Heart right ventricle (tissue), 16 donors: Measurements from ENCODE around the gene MTA1. TPM values are rescaled to one million over a fixed set of nuclear protein-coding genes. Genes with fewer than 3 reads are reported as not detected.

Source experiments
- ATAC-seq, 8 donors: fragments of 200-7000 bp; cut with Tn5 transposase; one replicate each; pipeline ENCODE4 v1.9.1; 2020; ENCODE audit warnings: mild to moderate bottlenecking in 8 of 8, moderate library complexity in 8 of 8, moderate number of reproducible peaks in 1 of 8
- DNase-seq, 2 donors: peaks; one replicate each; pipeline ENCODE4 v3.0.0-alpha.2; 2020
- H3K27ac ChIP-seq, 10 donors: fragments of 200-600 bp; sonication (generic) in 2 of 10; one replicate each; pipeline versions ENCODE4 v1.5.0 to v1.8.0; 2020 to 2022; ENCODE audit warnings: mild to moderate bottlenecking in 3 of 10
- H3K27me3 ChIP-seq, 7 donors: fragments of 200-600 bp; one replicate each; pipeline ENCODE4 v1.8.0; 2021 to 2022; ENCODE audit warnings: mild to moderate bottlenecking in 2 of 7
- H3K36me3 ChIP-seq, 9 donors: fragments of 200-600 bp; sonication (generic) in 1 of 9; one replicate each; pipeline versions ENCODE4 v1.5.0 to v1.8.0; 2020 to 2022; ENCODE audit warnings: mild to moderate bottlenecking in 2 of 9
- H3K4me1 ChIP-seq, 9 donors: fragments of 200-600 bp; sonication (generic) in 1 of 9; one replicate each; pipeline versions ENCODE4 v1.5.0 to v1.8.0; 2020 to 2022; ENCODE audit warnings: mild to moderate bottlenecking in 4 of 9
- H3K4me3 ChIP-seq, 10 donors: fragments of 200-600 bp; sonication (generic) in 2 of 10; one replicate each; pipeline versions ENCODE4 v1.5.0 to v1.8.0; 2020 to 2022; ENCODE audit warnings: mild to moderate bottlenecking in 7 of 10, moderate library complexity in 2 of 10
- H3K9me3 ChIP-seq, 11 donors: fragments of 200-600 bp in 10 of 11; sonication (generic) in 2 of 11; one replicate each; pipeline versions ENCODE4 v1.5.0 to v1.8.0; 2013 to 2022; ENCODE audit warnings: mild to moderate bottlenecking in 2 of 11, control low read depth in 1 of 11, moderate library complexity in 1 of 11
- CTCF ChIP-seq, 9 donors: fragments of 200-600 bp; sonication (generic) in 2 of 9; IDR thresholded peaks; one replicate each; pipeline versions ENCODE4 v1.5.0 to v1.8.0; 2021 to 2022; ENCODE audit warnings: antibody characterized with exemption in 9 of 9, mild to moderate bottlenecking in 5 of 9, moderate library complexity in 1 of 9
- WGBS, 2 donors: extraction: QIAGEN DNeasy Blood & Tissue Kit; methylation state at CpG; one replicate each; pipeline ENCODE4 v1.1.7; 2013; ENCODE audit warnings: inconsistent platforms in 1 of 2; 5-methylcytosine and 5-hydroxymethylcytosine counted together
- intact Hi-C, 10 donors: fragments of 100-400 bp; cut with DNase I; formaldehyde crosslinking; loops; one replicate each; pipeline versions ENCODE4 v1.11.1 to v1.14.2; 2022
- polyA plus RNA-seq, 2 donors: library from polyadenylated mRNA; stranded (reverse); fragments of 200-250 nt; gene quantifications; one replicate each; pipeline ENCODE4 v1.2.3, GENCODE V29; 2013
- total RNA-seq, 10 donors: library from RNA; stranded (reverse); fragmentation: NEBNext Ultra II Directional in 3 of 10; extraction: Animal tissue kit (Norgen Biotek cat#: 25700) in 3 of 10; gene quantifications; one replicate each; pipeline versions ENCODE4 v1.2.1 to v1.2.4, GENCODE V29; 2021 to 2023
- donor health status: Arrhythmogenic right ventricular cardiomyopathy.
- donor health status: ischemic (EF 13 %, LVEDD 7.1; RV severe dilation, severe dysfunction).
- donor health status: healthy with polysubstance abuse.
- donor health status: DM: no; HTN: yes; CAD: no.
- donor health status: DM: no; HTN: no; CAD: no.
- donor health status: ischemic (EF 25% LVEDD 6.9; RV normal size, moderate dysfunction).
- donor health status: ischemic (EF 25% LVEDD 5.7; RV mildly dilated, moderate dysfunction).
- donor health status: healthy.
- donor health status: DM: yes; HTN: yes; CAD: no.
- donor health status: Ischemic cardiomyopathy.
- donor health status: ischemic (EF 35%, LVEDD 5.7; RV mildly dilated, moderate dysfunction).
- donor health status: nonischemic (EF 11% LVEDD 7.7; RV severe dilation, severe dysfunction).
- donor health status: DM: yes; HTN: yes; CAD: no.
- donor health status: PGD.
- donor health status: ischemic (EF 29% LVEDD 5.4; RV normal size, mild dysfunction).
- donor health status: nonischemic (EF 23%, LVEDD 6.1; RV moderate dilation, normal function).

MTA1 gene
- total and polyA plus RNA-seq, 12 donors = 94.4 to 250 (median 133) TPM

- H3K27me3 ChIP-seq = peaks cover 0 to 23% (median 0%) of the 10 kb centered on the region in 7 donors
- no peaks in the 10 kb centered on the region for H3K9me3 ChIP-seq
- H3K27ac ChIP-seq = peak overlapping the region; percentile 81 to 100 (median 96)
- peaks cover 0 to 5% (median 0%) of the 10 kb centered on the region in 9 donors for H3K36me3 ChIP-seq
- DNase-seq = peak in 1 of 2 donors; percentile 39
- H3K4me3 ChIP-seq = peak overlapping the region; percentile 45 to 89 (median 69)
- 62 to 69% methylated on average over 26 of the region's 26 CpGs for WGBS, 2 donors
- no peak for ATAC-seq
- TF ChIP-seq CTCF (IDR thresholded peaks at IDR 0.05) = peak in 2 of 9 donors; percentile 9 to 13
- H3K4me1 ChIP-seq = peaks cover 57 to 87% (median 79%) of the 10 kb centered on the region in 9 donors
- intact Hi-C loops = loop anchor here in 7 of 10 donors (2.0 to 10.0 kb wide), 6 partner anchors 39 to 293 kb away; partner anchors contain the start of genes MTA1 (in 1 of the 7) and TEX22 (in 1 of the 7)
Measured at GRCh38 chr14:105487986-105488777, 68.6 kb downstream of the MTA1 start.

GRCh38 chr14:105488781-105489541, 69.3 kb downstream of the MTA1 start:
- WGBS, 2 donors = 53 to 58% methylated on average over 20 of the region's 20 CpGs
- peaks cover 0 to 5% (median 0%) of the 10 kb centered on the region in 9 donors for H3K36me3 ChIP-seq

GRCh38 chr14:105489542-105490266, 70.1 kb downstream of the MTA1 start:
- ATAC-seq (peak; percentile 5 to 41 (median 28)), DNase-seq (peak; percentile 80 to 92)
- H3K4me3 ChIP-seq = peak overlapping the region; percentile 47 to 89 (median 72)
- peak; percentile 33 to 80 (median 61) for TF ChIP-seq CTCF (IDR thresholded peaks at IDR 0.05)
- H3K27ac ChIP-seq = peak overlapping the region; percentile 86 to 100 (median 96)
- peaks cover 0 to 5% (median 0%) of the 10 kb centered on the region in 9 donors for H3K36me3 ChIP-seq
- H3K27me3 ChIP-seq = peaks cover 0 to 23% (median 0%) of the 10 kb centered on the region in 7 donors
- no peaks in the 10 kb centered on the region for H3K9me3 ChIP-seq
- H3K4me1 ChIP-seq = peaks cover 41 to 72% (median 64%) of the 10 kb centered on the region in 9 donors
- intact Hi-C loops = loop anchor here in 8 of 10 donors (1.0 to 10.0 kb wide), 11 partner anchors 19 to 295 kb away; partner anchors contain the start of genes TMEM121 (in 2 of the 8), MTA1 (in 1 of the 8) and TEX22 (in 1 of the 8)
- 0 to 1% methylated on average over 40 to 43 of the region's 44 CpGs for WGBS, 2 donors

More at GRCh38 chr14:105488781-105489541, 69.3 kb downstream of the MTA1 start:
- peak overlapping the region in 9 of 10 donors; percentile 94 to 100 (median 97) for H3K27ac ChIP-seq
- H3K9me3 ChIP-seq = no peaks in the 10 kb centered on the region
- ATAC-seq (no peak), DNase-seq (peak; percentile 31 to 33)
- H3K27me3 ChIP-seq = peaks cover 0 to 23% (median 0%) of the 10 kb centered on the region in 7 donors
- no peak for TF ChIP-seq CTCF (IDR thresholded peaks at IDR 0.05)
- H3K4me3 ChIP-seq = peak overlapping the region in 9 of 10 donors; percentile 47 to 89 (median 69)
- H3K4me1 ChIP-seq = peaks cover 49 to 79% (median 72%) of the 10 kb centered on the region in 9 donors
- intact Hi-C loops = loop anchor here in 6 of 10 donors (1.0 to 10.0 kb wide), 7 partner anchors 40 to 294 kb away; partner anchors contain the start of genes MTA1 (in 1 of the 6) and TEX22 (in 1 of the 6)
